SW 1271 (cell line): Measurements from ENCODE around the gene THEM5.
A peak's percentile ranks its signal among the peaks of the same experiment; 100 is the strongest.
"Not testable (repeated sequence)": the region's sequence is repeated elsewhere in the genome, so short reads cannot be mapped to it uniquely, and the experiment has no call there.

Experiments
- DNase-seq, 2 experiments: peaks; one replicate each; lab custom pipeline; 2025; lab: John Stamatoyannopoulos, UW

Gene THEM5

GRCh38 chr1:151853411-151853943, at the start of gene THEM5:
TSS of gene THEM5 (minus strand) at chr1:151853712. CDS start at chr1:151853565, 147 bp downstream.
- no peak for DNase-seq

GRCh38 chr1:151902858-151903257, 49.3 kb upstream of the THEM5 start:
- DNase-seq = no peak

GRCh38 chr1:151900804-151901203, 47.3 kb upstream of the THEM5 start:
- DNase-seq = not testable (repeated sequence)

- no peak for DNase-seq
These were observed 45.0 kb upstream of the THEM5 start for GRCh38 chr1:151898519-151898991.

GRCh38 chr1:151897991-151898431, 44.5 kb upstream of the THEM5 start:
- DNase-seq = no peak

GRCh38 chr1:151893176-151893924, 39.8 kb upstream of the THEM5 start:
- DNase-seq = no peak

GRCh38 chr1:151892190-151892589, 38.7 kb upstream of the THEM5 start:
- no peak for DNase-seq

- DNase-seq = no peak
These were observed 38.0 kb upstream of the THEM5 start for GRCh38 chr1:151891512-151891911.

GRCh38 chr1:151888972-151889570, 35.6 kb upstream of the THEM5 start:
- DNase-seq = peak in 1 of 2 experiments; percentile 7

GRCh38 chr1:151887028-151887427, 33.5 kb upstream of the THEM5 start:
- DNase-seq = no peak

- DNase-seq = no peak
These were observed 32.0 kb upstream of the THEM5 start for GRCh38 chr1:151885479-151885878.

- DNase-seq = not testable (repeated sequence)
These were observed 31.4 kb upstream of the THEM5 start for GRCh38 chr1:151884879-151885278.

GRCh38 chr1:151884445-151884844, 30.9 kb upstream of the THEM5 start:
- not testable (repeated sequence) for DNase-seq

GRCh38 chr1:151883898-151884297, 30.4 kb upstream of the THEM5 start:
- DNase-seq = not testable (repeated sequence)

- not testable (repeated sequence) for DNase-seq
These were observed 29.4 kb upstream of the THEM5 start for GRCh38 chr1:151882918-151883317.

GRCh38 chr1:151882466-151882865, 29.0 kb upstream of the THEM5 start:
- DNase-seq = no peak

GRCh38 chr1:151881479-151881878, 28.0 kb upstream of the THEM5 start:
- no peak for DNase-seq

GRCh38 chr1:151875419-151876097, 22.0 kb upstream of the THEM5 start:
- DNase-seq = no peak

- not testable (repeated sequence) for DNase-seq
These were observed 19.3 kb upstream of the THEM5 start for GRCh38 chr1:151872776-151873175.

GRCh38 chr1:151871284-151872030, 17.9 kb upstream of the THEM5 start:
- no peak for DNase-seq

GRCh38 chr1:151868486-151868885, 15.0 kb upstream of the THEM5 start:
- no peak for DNase-seq
